Kidney (tissue), 14 donors: Measurements from ENCODE around the gene DRC3. TPM values are rescaled to one million over a fixed set of nuclear protein-coding genes. Genes with fewer than 3 reads are reported as not detected.

Source experiments
- DNase-seq, 5 donors: peaks; one replicate each; pipeline ENCODE4 v3.0.0-alpha.2; 2013 to 2020
- FAIRE-seq: peaks from 2 replicates; lab custom pipeline; 2012; peaks lifted over from hg19 to GRCh38; lab: Jason Lieb, UNC
- H3K27ac ChIP-seq, 2 donors: one replicate each; pipeline ENCODE4 v1.7.0; 2013; ENCODE audit warnings: low read depth in 2 of 2, low read length in 2 of 2, inconsistent platforms in 1 of 2
- H3K27me3 ChIP-seq: one replicate; pipeline ENCODE4 v1.7.1; 2013; ENCODE audit warnings: low read length, inconsistent platforms; ENCODE audit not compliant: control insufficient read depth, insufficient read depth
- H3K36me3 ChIP-seq, 3 donors: one replicate each; pipeline versions ENCODE4 v1.7.0 to v1.7.1; 2013; ENCODE audit warnings: low read length in 3 of 3, control low read depth in 1 of 3, inconsistent platforms in 1 of 3; ENCODE audit not compliant: insufficient read depth in 3 of 3, control insufficient read depth in 2 of 3
- H3K4me1 ChIP-seq, 3 donors: one replicate each; pipeline versions ENCODE4 v1.7.0 to v1.7.1; 2013; ENCODE audit warnings: low read length in 3 of 3, inconsistent platforms in 1 of 3, low read depth in 1 of 3; ENCODE audit not compliant: control insufficient read depth in 2 of 3, insufficient read depth in 2 of 3
- H3K4me3 ChIP-seq, 3 donors: one replicate each; pipeline versions ENCODE4 v1.7.0 to v1.8.1; 2013; ENCODE audit warnings: low read length in 3 of 3, control low read depth in 1 of 3, inconsistent platforms in 1 of 3
- H3K9ac ChIP-seq, 3 donors: one replicate each; pipeline versions ENCODE4 v1.7.0 to v1.7.1; 2013; ENCODE audit warnings: low read length in 3 of 3, control low read depth in 1 of 3, inconsistent platforms in 1 of 3
- H3K9me3 ChIP-seq, 3 donors: one replicate each; pipeline versions ENCODE4 v1.7.0 to v1.7.1; 2013; ENCODE audit warnings: low read length in 3 of 3, control low read depth in 1 of 3, inconsistent platforms in 1 of 3; ENCODE audit not compliant: control insufficient read depth in 2 of 3, insufficient read depth in 1 of 3
- CTCF ChIP-seq: IDR thresholded peaks from 3 replicates; pipeline ENCODE4 v1.5.1; 2012; ENCODE audit warnings: mild to moderate bottlenecking, moderate library complexity, borderline replicate concordance; ENCODE audit not compliant: insufficient read depth; ENCODE audit errors: extremely low read depth
- intact Hi-C: fragments of 100-400 bp; cut with DNase I; formaldehyde crosslinking; loops from one replicate; pipeline ENCODE4 v1.11.1; 2022
- polyA plus RNA-seq: library from polyadenylated mRNA; stranded (reverse); fragments of 350-450 nt; fragmentation: Illumina TruSeq; extraction: RNeasy Lipid Tissue Mini Kit (QIAGEN cat#74804); gene quantifications from one replicate; pipeline ENCODE4 v1.2.3, GENCODE V29; 2014; ENCODE audit warnings: low read depth, low replicate concordance; ENCODE audit not compliant: insufficient read depth
- total RNA-seq: library from RNA; stranded (reverse); fragmentation: NEBNext Ultra II Directional; extraction: Animal tissue kit (Norgen Biotek cat#: 25700); gene quantifications from one replicate; pipeline ENCODE4 v1.2.1, GENCODE V29; 2021
- donor health status: control.
- donor health status: control.
- donor health status: control.
- donor health status: control.
- donor health status: control.
- donor health status: DM: yes; HTN: yes; CAD: no.
- donor health status: Normal renal cell carcinoma (clear cell type).

DRC3 gene
- total and polyA plus RNA-seq, 2 donors from 2014 or later, result 8.6 to 17.3 TPM

- Histone ChIP-seq H3K27me3 (no peaks in the 10 kb centered on the region), H3K4me3 (no peak overlapping the region), H3K27ac (no peak overlapping the region), H3K36me3 (peaks cover 0 to 2% (median 0%) of the 10 kb centered on the region in 3 donors), H3K9ac (no peak overlapping the region), H3K9me3 (no peaks in the 10 kb centered on the region), H3K4me1 (no peaks in the 10 kb centered on the region)
- DNase-seq (no peak), FAIRE-seq (no peak)
- intact Hi-C loops, result no loop called here
- no peak for TF ChIP-seq CTCF
These were observed 14.7 kb downstream of the DRC3 start for GRCh38 chr17:17987187-17987896.

- no peak overlapping the region for H3K4me3 ChIP-seq
- H3K27me3 ChIP-seq, result no peaks in the 10 kb centered on the region
- no peaks in the 10 kb centered on the region for H3K9me3 ChIP-seq
- no peak overlapping the region for H3K9ac ChIP-seq
- DNase-seq, result no peak
- peaks cover 0 to 2% (median 0%) of the 10 kb centered on the region in 3 donors for H3K36me3 ChIP-seq
- no peak overlapping the region for H3K27ac ChIP-seq
- H3K4me1 ChIP-seq, result no peaks in the 10 kb centered on the region
- no peak for FAIRE-seq
- intact Hi-C loops, result no loop called here
- no peak for TF ChIP-seq CTCF
These were observed 15.2 kb downstream of the DRC3 start for GRCh38 chr17:17987901-17988300.

- H3K36me3 ChIP-seq, result peaks cover 0 to 2% (median 0%) of the 10 kb centered on the region in 3 donors
- no peak overlapping the region for H3K27ac ChIP-seq
- no peak for DNase-seq
- no peaks in the 10 kb centered on the region for H3K9me3 ChIP-seq
- intact Hi-C loops, result no loop called here
- no peak for FAIRE-seq
- no peaks in the 10 kb centered on the region for H3K27me3 ChIP-seq
- H3K4me3 ChIP-seq, result no peak overlapping the region
- no peaks in the 10 kb centered on the region for H3K4me1 ChIP-seq
- TF ChIP-seq CTCF, result no peak
- no peak overlapping the region for H3K9ac ChIP-seq
These were observed 15.8 kb downstream of the DRC3 start for GRCh38 chr17:17988427-17988945.
